SH-SY5Y (cell line): ENCODE results near the gene NPY2R.

Experiments used
- GATA2 ChIP-seq: IDR thresholded peaks from 2 replicates; pipeline ENCODE4 v1.6.1; 2011; ENCODE audit warnings: mild to moderate bottlenecking, low read depth, low read length
- GATA3 ChIP-seq: IDR thresholded peaks from 2 replicates; pipeline ENCODE4 v1.6.1; 2011; ENCODE audit warnings: low read depth, mild to moderate bottlenecking, low read length, moderate library complexity

GRCh38 chr4:155234206-155234605 lies 25.8 kb downstream of the NPY2R start:
- TF ChIP-seq GATA3 (no peak), GATA2 (no peak)
